ENCODE results near the gene ARID1B. TPM values are rescaled to one million over a fixed set of nuclear protein-coding genes. Genes with fewer than 3 reads are reported as not detected.

Gene ARID1B
- total and polyA plus RNA-seq, 9 of the 15 experiments (the other 6 are each of a cell fraction or from before 2014, with no cell fraction given) = 12.5 to 50.5 (median 25.8) TPM

DNA sequence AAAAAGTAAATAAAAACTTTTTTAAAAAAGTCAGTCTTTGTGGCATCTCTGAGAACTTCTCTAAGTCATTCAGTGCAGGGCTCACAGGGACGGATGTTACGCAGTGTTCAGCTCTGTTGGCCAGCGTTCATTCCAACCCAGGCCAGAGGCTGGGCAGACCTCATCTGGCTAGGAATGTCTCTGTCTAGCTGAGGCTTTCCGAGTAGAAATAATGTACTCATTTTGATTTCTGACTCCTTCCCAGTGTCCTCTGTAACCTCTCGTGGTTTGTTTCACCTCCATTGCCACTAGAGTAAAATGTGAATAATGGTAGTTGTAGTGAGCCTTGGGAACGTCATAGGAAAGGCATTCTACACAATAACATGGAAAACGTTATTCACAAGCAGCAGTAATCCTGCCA lies 411.0 kb downstream of the ARID1B start:
- Histone ChIP-seq H3K36me3 (ENCODE audit: control insufficient read depth, insufficient read depth, low read length) (peaks cover 59% of the 10 kb centered on the region), H3K9me1 (ENCODE audit: control insufficient read depth, insufficient read depth, low read length) (peaks cover 2% of the 10 kb centered on the region), H3K9ac (ENCODE audit: insufficient read depth in 1 of 2, low read depth in 2 of 2, low read length in 2 of 2) (no peak overlapping the region), H2AFZ (ENCODE audit: low read depth, low read length) (no peak overlapping the region), H3K4me1 (replicated peaks in 1 of 2; ENCODE audit: control insufficient read depth in 2 of 2, insufficient read depth in 2 of 2, low read length in 2 of 2) (peaks cover 0 to 6% of the 10 kb centered on the region in 2 experiments; a peak in 3 of 5 replicates), H3K4me2 (ENCODE audit: insufficient read depth, low read length) (no peak overlapping the region), H3K27ac (ENCODE audit: extremely low read depth, low read depth, low read length) (no peak overlapping the region), H3K9me3 (replicated peaks; ENCODE audit: control insufficient read depth, insufficient read depth, low read depth, low read length) (no peaks in the 10 kb centered on the region), H3K4me3 (no peak overlapping the region), H4K20me1 (replicated peaks; ENCODE audit: control insufficient read depth, insufficient read depth, low read length) (no peaks in the 10 kb centered on the region), H3K27me3 (ENCODE audit: control insufficient read depth in 2 of 2, insufficient read depth in 2 of 2, low read length in 2 of 2) (no peaks in the 10 kb centered on the region), H3K79me2 (ENCODE audit: control insufficient read depth, insufficient read depth, low read length) (no peaks in the 10 kb centered on the region)
- no peak for DNase-seq (ENCODE audit: extremely low read depth in 1 of 4, low spot score in 3 of 4)
- FAIRE-seq = no peak
- 82% methylated on average over 7 of the region's 7 CpGs for WGBS (ENCODE audit: insufficient coverage, low coverage, missing lambda C conversion rate)
- intact Hi-C loops (cut with micrococcal nuclease) (no loop called here), in situ Hi-C loops (cut with MboI) (loop anchor here (10.0 to 25.0 kb wide), 2 partner anchors 623 to 1876 kb away; partner anchors contain the start of gene TFB1M)
- TF ChIP-seq NR2C1 (IDR thresholded peaks at IDR 0.05) = no peak
- no peak for TF ChIP-seq NR2C1 (tag; IDR thresholded peaks at IDR 0.05)
- TF ChIP-seq CXXC5 (CRISPR knock-in tag; IDR thresholded peaks at IDR 0.05) = no peak
- no peak for TF ChIP-seq DIDO1 (tag; IDR thresholded peaks at IDR 0.05; ENCODE audit: low read depth)
- TF ChIP-seq MCM5 (IDR thresholded peaks at IDR 0.05; ENCODE audit: low read depth) = no peak
- TF ChIP-seq, protein P1, sequence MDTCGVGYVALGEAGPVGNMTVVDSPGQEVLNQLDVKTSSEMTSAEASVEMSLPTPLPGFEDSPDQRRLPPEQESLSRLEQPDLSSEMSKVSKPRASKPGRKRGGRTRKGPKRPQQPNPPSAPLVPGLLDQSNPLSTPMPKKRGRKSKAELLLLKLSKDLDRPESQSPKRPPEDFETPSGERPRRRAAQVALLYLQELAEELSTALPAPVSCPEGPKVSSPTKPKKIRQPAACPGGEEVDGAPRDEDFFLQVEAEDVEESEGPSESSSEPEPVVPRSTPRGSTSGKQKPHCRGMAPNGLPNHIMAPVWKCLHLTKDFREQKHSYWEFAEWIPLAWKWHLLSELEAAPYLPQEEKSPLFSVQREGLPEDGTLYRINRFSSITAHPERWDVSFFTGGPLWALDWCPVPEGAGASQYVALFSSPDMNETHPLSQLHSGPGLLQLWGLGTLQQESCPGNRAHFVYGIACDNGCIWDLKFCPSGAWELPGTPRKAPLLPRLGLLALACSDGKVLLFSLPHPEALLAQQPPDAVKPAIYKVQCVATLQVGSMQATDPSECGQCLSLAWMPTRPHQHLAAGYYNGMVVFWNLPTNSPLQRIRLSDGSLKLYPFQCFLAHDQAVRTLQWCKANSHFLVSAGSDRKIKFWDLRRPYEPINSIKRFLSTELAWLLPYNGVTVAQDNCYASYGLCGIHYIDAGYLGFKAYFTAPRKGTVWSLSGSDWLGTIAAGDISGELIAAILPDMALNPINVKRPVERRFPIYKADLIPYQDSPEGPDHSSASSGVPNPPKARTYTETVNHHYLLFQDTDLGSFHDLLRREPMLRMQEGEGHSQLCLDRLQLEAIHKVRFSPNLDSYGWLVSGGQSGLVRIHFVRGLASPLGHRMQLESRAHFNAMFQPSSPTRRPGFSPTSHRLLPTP (IDR thresholded peaks at IDR 0.05; ENCODE audit: borderline replicate concordance, extremely low read depth, insufficient read length) = no peak
- no peak for TF ChIP-seq ZNF324 (CRISPR knock-in tag; IDR thresholded peaks at IDR 0.05)
- TF ChIP-seq HEY1 (CRISPR knock-in tag; IDR thresholded peaks at IDR 0.05; ENCODE audit: borderline replicate concordance) = no peak
- TF ChIP-seq YBX1 (IDR thresholded peaks at IDR 0.05) = no peak
- TF ChIP-seq ZC3H11A (IDR thresholded peaks at IDR 0.05; ENCODE audit: low read depth, low read length) = no peak
- TF ChIP-seq ZFP36 (IDR thresholded peaks at IDR 0.05; ENCODE audit: low read depth, low read length, partially characterized antibody) = no peak
- TF ChIP-seq THRB (CRISPR knock-in tag; conservative IDR thresholded peaks at IDR 0.05) = no peak
- CTCF ChIA-PET (ENCODE audit: low intra/inter-chr PET ratio) = no interaction called here
- no TSS peak for BruUV-seq (replicated peaks)
- ATAC-seq = no peak
- POLR2A ChIA-PET = no interaction called here
